PC-3 (cell line): Measurements from ENCODE around the gene ELN.

Experiments used
- CTCF ChIP-seq: fragments of 300-600 bp; sonication (generic); conservative IDR thresholded peaks from 2 replicates; pipeline ENCODE4 v1.5.1; 2017; ENCODE audit warnings: antibody characterized with exemption, low read depth, mild to moderate bottlenecking, low read length
- EZH2 ChIP-seq: fragments of 300-600 bp; sonication (generic); IDR thresholded peaks from one replicate; pipeline ENCODE4 v1.6.1; 2017; ENCODE audit warnings: antibody characterized with exemption, mild to moderate bottlenecking, low read length; ENCODE audit not compliant: unreplicated experiment

GRCh38 chr7:73988197-73988596 is 39.8 kb upstream of the ELN start:
- TF ChIP-seq EZH2 (no peak), CTCF (no peak)
